NOMO-1 treated with DMSO at 0.1 percent for 48 hours (cell line): ENCODE data around the gene WAC.
"Not testable (repeated sequence)": the region's sequence is repeated elsewhere in the genome, so short reads cannot be mapped to it uniquely, and the experiment has no call there.

ENCODE experiments used
- DNase-seq: peaks from one replicate; lab custom pipeline; 2025; ENCODE audit not compliant: unreplicated experiment; lab: John Stamatoyannopoulos, UW

Gene WAC

DNA sequence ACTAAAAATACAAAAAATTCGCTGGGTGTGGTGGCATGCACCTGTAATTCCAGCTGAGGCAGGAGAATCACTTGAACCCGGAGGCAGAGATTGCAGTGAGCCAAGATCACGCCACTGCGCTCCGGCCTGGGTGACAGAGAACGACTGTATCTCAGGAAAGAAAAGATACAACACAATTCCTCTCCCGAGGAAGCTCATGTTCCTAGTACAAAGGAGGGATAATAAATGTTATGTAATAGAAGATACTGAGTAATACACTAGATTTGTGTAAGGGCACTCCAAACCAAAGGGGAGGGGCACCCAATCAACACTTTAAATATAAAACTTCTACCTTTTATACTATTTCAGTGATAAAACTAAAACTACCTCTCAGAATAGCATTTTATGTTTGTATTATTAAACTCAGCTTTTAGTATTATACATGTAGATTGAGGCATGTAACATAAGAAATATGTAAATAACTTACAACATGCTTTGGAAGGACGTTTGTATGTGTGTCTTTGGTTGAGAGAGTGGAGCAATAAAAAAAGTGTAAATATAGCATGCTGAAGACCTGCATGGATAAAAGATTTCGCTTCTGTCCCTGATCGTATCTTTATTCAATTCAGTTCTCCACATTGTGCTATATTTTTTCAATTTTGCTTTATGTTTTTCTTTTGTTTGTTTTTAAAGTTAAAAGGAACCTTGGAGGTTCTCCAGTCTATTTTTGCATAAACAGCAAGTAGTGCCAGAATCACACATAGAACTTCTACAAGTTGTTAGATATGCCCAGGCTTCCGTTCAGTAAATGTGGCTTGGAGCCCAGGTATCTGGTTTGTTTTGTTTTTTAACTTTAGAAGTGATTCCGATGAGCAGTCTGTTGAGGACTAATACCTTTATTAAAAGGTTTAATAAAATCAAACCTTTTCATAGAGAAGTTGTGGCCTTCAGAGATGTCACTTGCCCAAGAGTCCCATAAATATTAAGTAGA, 71.9 kb downstream of the WAC start:
- DNase-seq, result no peak

DNA sequence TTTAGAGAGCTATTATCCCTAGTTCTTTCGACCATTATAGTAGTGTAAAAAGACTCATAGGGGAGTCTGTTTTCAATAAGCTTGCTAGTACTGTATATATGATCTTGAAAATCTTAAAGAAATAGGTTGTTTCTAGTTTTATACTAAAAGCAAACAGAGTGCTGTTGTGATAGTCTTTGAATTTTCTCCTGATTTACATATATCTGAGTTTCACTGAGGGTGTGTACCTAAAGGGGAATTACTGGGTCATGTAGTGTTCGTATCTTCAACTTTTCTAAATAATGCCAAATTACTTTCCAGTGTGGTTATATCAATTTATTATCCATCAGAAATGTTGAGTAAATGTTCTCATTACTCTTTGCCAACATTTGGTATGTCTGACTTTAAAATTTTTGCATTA, 73.7 kb downstream of the WAC start:
- DNase-seq, result no peak

DNA sequence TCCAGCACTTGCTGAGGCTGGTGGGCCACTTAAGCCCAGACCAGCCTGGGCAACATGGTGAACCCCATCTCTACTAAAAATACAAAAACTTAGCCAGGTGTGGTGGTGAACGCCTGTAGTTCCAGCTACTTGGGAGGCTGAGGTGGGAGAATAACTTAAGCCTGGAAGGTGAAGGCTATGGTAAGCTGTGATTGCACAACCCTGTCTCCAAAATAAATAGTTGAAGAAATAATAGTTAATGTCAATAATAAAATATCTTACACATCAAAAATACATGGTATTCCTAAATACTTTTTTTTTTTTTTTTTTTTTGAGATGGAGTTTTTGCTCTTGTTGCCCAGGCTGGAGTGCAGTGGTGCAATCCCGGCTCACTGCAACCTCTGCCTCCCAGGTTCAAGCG, 76.7 kb downstream of the WAC start:
- DNase-seq, result not testable (repeated sequence)

DNA sequence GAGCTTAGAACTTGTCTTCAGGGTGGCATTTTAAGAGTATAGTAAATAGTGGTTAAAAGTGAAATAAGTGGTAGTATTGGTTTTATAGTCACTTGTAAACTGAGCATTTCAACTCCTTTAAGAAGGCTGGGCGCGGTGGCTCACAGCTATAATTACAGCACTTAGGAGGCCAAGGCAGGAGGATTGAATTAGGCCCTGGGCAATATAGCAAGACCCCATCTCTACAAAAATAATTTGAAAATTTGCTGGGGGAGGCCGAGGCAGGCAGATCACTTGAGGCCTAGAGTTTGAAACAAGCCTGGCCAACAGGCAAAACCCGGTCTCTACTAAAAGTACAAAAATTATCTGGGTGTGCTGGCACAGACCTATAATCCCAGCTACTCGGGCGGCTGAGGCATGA, 80.0 kb downstream of the WAC start:
- no peak for DNase-seq

DNA sequence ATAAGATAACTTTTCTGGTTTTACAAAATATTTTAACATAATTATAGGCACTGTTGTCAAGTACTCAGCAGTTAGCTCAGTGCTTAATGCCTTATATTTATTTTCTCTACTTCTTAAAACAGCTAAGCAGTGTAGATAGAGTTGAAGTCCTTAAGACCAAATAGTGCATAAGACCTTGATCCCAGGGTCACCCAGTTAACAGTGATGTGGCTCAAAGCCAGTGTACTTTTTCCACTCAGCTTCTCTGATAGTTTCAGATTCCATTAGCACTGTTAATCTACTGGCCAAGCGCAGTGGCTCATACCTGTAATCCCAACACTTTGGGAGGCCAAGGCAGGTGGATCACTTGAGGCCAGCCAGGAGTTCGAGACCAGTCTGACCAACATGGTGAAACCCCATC, 83.6 kb downstream of the WAC start:
- no peak for DNase-seq

GRCh38 chr10:28619455-28619854, 86.5 kb downstream of the WAC start:
- DNase-seq, result peak; percentile 63

- DNase-seq, result peak; percentile 44
Observed at GRCh38 chr10:28620251-28620650, 87.3 kb downstream of the WAC start.

- no peak for DNase-seq
Observed at GRCh38 chr10:28623483-28623882, 90.6 kb downstream of the WAC start.

- DNase-seq, result no peak
Observed at GRCh38 chr10:28624351-28624750, 91.4 kb downstream of the WAC start.

DNA sequence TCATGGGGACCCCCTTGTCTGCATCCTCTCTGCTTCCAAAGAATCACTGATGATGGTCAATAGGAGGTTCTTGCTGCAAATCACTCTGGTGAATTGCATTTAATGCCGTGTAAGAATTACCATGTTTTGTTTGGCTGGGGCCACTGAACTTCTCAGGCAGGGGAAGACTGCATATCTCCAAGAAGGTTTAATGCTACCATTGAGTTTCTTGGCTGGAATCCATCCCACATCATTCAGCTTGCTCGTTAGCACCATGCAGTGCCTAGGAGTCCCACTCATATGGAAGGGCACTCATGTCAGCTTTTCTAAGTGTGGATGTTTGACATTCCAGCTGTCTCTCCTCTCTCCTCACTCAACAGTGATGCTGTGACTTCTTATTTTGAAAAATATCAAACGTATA, 94.2 kb downstream of the WAC start:
- DNase-seq, result no peak

DNA sequence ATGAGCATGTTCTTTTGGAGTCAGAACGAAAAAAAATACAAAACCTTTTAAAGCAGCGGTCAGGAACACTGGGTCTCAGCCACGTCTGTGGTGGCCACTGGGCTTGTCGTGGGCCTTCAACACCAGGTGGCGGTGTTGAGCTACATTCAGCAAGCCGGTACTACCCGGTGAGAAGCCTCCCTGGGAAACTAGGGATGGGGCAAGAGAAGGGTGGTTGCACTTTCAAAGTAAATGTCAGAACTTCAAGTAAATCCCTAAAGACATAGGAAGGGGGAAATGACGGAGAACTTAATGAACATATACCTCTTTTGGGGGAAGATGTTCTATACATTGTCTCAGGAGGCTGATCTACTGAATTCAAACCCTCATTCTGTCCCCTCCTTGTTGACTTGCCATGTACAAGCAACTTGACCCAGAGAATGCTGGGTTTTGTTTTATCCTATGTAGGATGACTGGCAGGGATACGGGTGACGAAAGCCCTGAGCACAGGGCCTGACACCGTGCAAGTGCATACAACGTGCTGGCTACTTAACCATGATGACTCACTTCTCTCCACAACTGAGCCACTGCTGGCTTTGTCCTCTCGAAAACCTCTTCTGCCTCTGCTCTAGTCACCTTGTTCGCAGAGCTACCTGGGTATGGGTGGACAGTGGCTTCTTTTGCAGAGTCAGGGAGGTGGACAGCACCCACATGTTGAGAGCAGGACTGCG, 95.4 kb downstream of the WAC start:
- DNase-seq, result peak; percentile 80

GRCh38 chr10:28631896-28632583, 99.1 kb downstream of the WAC start:
- DNase-seq, result no peak

DNA sequence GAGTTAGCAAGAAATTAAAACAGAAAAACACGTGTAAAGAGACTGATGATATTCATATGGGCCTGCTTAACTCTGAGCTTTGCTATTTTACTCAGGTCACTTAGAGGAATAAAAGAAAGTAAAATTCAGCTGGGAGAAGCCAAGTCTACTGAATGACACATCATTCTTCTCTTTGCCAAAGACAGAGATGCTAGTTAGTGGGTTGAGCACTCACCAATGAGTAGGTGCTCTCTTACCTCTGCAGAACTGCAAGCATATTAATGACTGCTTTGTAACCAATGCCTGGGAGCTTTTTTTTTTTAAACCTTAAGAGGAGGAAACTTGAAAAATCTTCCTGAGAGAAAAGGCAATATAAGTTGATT, 99.6 kb downstream of the WAC start:
- DNase-seq, result no peak

GRCh38 chr10:28633750-28634149, 100.8 kb downstream of the WAC start:
- no peak for DNase-seq

DNA sequence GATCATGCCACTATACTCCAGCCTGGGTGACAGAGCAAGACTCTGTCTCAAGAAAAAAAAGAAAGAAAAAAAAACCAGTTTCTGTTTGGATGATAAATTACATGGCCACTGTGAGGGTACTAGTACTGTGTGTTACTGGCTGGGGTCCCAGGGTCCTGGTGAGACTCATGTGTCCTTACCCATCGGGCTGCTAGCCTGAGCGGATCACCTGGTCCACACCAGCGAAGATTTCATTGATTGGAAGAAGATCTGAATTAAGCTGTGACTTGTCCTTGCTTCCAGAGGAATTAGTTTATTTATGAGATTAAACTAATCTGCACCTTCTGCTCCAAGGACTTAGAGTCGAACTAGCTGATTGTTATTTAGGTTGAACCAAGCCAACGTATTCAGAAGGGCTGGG, 104.4 kb downstream of the WAC start:
- no peak for DNase-seq

DNA sequence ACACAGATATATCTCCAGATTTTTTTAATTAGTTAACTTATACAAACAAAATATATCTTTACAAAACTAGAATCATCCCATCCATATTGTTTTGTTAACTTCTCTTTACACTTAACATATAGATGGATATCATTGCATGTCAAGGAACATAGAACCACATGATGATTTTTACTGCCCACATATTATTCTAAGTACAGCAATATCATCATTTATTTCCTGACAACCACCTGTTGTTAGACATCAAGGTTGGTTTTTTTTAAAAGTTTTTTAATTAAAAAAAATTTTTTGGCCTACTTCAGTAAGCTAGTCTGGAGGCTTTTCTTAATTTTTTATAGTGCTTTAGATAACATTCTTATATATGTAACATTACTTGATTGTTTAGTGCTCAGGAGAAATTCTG, 105.5 kb downstream of the WAC start:
- no peak for DNase-seq

DNA sequence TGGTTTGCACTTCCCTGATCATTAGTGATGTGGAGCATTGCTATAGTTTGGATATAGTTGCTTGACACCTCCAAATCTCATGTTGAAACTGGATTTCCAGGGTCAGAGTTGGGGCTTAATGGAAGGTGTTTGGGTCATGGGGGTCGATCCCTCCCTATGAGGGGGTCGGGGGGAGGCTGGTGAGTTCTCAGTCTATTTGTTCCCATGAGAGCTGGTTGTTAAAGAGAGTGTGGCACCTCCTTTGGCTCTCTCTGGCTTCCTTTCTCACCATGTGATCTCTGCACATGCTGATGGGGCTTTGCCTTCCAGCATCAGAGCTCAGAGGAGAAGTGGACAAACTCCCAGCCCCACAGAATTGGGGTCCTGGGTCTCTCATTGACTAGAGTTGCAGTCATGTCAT, 107.6 kb downstream of the WAC start:
- no peak for DNase-seq

DNA sequence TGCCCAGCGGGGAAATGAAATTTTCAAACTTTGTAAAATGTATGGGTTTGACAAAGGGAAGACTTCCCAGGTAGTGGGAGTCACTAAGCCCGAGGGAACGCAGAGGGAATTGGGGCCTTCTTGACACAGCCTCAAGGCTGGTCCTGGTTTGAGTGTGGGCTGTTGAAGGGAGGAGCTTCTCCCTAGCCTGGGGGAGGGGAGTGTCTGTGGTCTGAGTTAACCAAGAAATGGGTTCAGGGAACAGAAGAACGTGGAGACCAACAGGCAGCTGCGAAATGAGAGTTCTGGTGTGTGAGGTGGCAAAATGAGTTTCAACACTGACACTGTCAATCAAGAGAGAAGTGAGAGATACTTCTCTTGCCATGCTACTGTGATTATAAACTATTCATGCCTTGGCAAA, 111.7 kb downstream of the WAC start:
- DNase-seq, result no peak

- no peak for DNase-seq
Observed at GRCh38 chr10:28652106-28652505, 119.2 kb downstream of the WAC start.

GRCh38 chr10:28652703-28653102, 119.8 kb downstream of the WAC start:
- no peak for DNase-seq

GRCh38 chr10:28658824-28659223, 125.9 kb downstream of the WAC start:
- DNase-seq, result not testable (repeated sequence)

- peak; percentile 5 for DNase-seq
Observed at GRCh38 chr10:28661035-28661434, 128.1 kb downstream of the WAC start.
